MM.1S (cell line): ENCODE results near the gene CNTNAP3.
"Not testable (repeated sequence)": the region's sequence is repeated elsewhere in the genome, so short reads cannot be mapped to it uniquely, and the experiment has no call there.

Experiments used
- CTCF ChIP-seq: fragments of 300-600 bp; sonication (generic); IDR thresholded peaks from 2 replicates; pipeline ENCODE4 v1.5.1; 2016; ENCODE audit warnings: antibody characterized with exemption, low read length, mixed read lengths
- EZH2 ChIP-seq: fragments of 300-600 bp; sonication (generic); optimal IDR thresholded peaks from 2 replicates; pipeline ENCODE3; 2017; ENCODE audit warnings: low read depth, mild to moderate bottlenecking, antibody characterized with exemption, low read length, mixed read lengths
- EZH2phosphoT487 ChIP-seq: fragments of 300-600 bp; sonication (generic); IDR thresholded peaks from 2 replicates; pipeline ENCODE4 v1.6.1; 2018; ENCODE audit warnings: antibody characterized with exemption, low read length

GRCh38 chr9:39082574-39082973 lies 205.4 kb downstream of the CNTNAP3 start:
- TF ChIP-seq EZH2, CTCF, EZH2phosphoT487: not testable (repeated sequence)
